Measurements from ENCODE around the gene PCNX1. TPM values are rescaled to one million over a fixed set of nuclear protein-coding genes. Genes with fewer than 3 reads are reported as not detected.
"Not testable (repeated sequence)": the region's sequence is repeated elsewhere in the genome, so short reads cannot be mapped to it uniquely, and the experiment has no call there.

PCNX1 gene
- total RNA-seq, 1 donor from 2014 or later, result 18.0 TPM

GRCh38 chr14:71139294-71139946 lies 232.2 kb downstream of the PCNX1 start:
- DNase-seq (ENCODE audit: low read depth), result no peak
- no peak for TF ChIP-seq CTCF (conservative IDR thresholded peaks at IDR 0.05; ENCODE audit: low read depth, low read length)
- peak overlapping the region; percentile 7 for H3K4me3 ChIP-seq (ENCODE audit: low read depth, low read length)

- TF ChIP-seq CTCF (conservative IDR thresholded peaks at IDR 0.05; ENCODE audit: low read depth, low read length), result no peak
- no peak overlapping the region for H3K4me3 ChIP-seq (ENCODE audit: low read depth, low read length)
- no peak for DNase-seq (ENCODE audit: low read depth)
Observed at GRCh38 chr14:71140157-71140556, 232.9 kb downstream of the PCNX1 start.

- TF ChIP-seq CTCF (conservative IDR thresholded peaks at IDR 0.05; ENCODE audit: low read depth, low read length), result no peak
- no peak overlapping the region for H3K4me3 ChIP-seq (ENCODE audit: low read depth, low read length)
- DNase-seq (ENCODE audit: low read depth), result no peak
Observed at GRCh38 chr14:71141701-71142374, 234.6 kb downstream of the PCNX1 start.

- TF ChIP-seq CTCF (conservative IDR thresholded peaks at IDR 0.05; ENCODE audit: low read depth, low read length), result no peak
Observed at GRCh38 chr14:71142375-71143038, 235.2 kb downstream of the PCNX1 start.

GRCh38 chr14:71143381-71144290 lies 236.4 kb downstream of the PCNX1 start:
- no peak for TF ChIP-seq CTCF (conservative IDR thresholded peaks at IDR 0.05; ENCODE audit: low read depth, low read length)
- DNase-seq (ENCODE audit: low read depth), result no peak
- H3K4me3 ChIP-seq (ENCODE audit: low read depth, low read length), result no peak overlapping the region

More at GRCh38 chr14:71142375-71143038, 235.2 kb downstream of the PCNX1 start:
- peak; percentile 80 for DNase-seq (ENCODE audit: low read depth)
- H3K4me3 ChIP-seq (ENCODE audit: low read depth, low read length), result no peak overlapping the region

GRCh38 chr14:71147335-71147734 lies 240.1 kb downstream of the PCNX1 start:
- not testable (repeated sequence) for H3K4me3 ChIP-seq (ENCODE audit: low read depth, low read length); DNase-seq (ENCODE audit: low read depth)

GRCh38 chr14:71148627-71149026 lies 241.4 kb downstream of the PCNX1 start:
- no peak for DNase-seq (ENCODE audit: low read depth)
- TF ChIP-seq CTCF (conservative IDR thresholded peaks at IDR 0.05; ENCODE audit: low read depth, low read length), result no peak
- H3K4me3 ChIP-seq (ENCODE audit: low read depth, low read length), result no peak overlapping the region

All from epithelial cell of proximal tubule (primary cell).